ENCODE results near the gene INS.

The INS gene

GRCh38 chr11:2134022-2135010, 26.7 kb downstream of the INS start:
- no peaks in the 10 kb centered on the region for H3K36me3 ChIP-seq (ENCODE audit: control insufficient read depth, insufficient read depth, low read length)
- no peaks in the 10 kb centered on the region for H3K4me1 ChIP-seq (ENCODE audit: control insufficient read depth, insufficient read depth, low read length)
- no peak overlapping the region for H3K27ac ChIP-seq (ENCODE audit: low read depth, low read length)
- H3K4me3 ChIP-seq (ENCODE audit: low read length): no peak overlapping the region
- H3K9ac ChIP-seq (ENCODE audit: low read length): no peak overlapping the region
- peaks cover 19% of the 10 kb centered on the region for H3K27me3 ChIP-seq (ENCODE audit: control insufficient read depth, insufficient read depth, low read length)

- H3K27me3 ChIP-seq (ENCODE audit: control insufficient read depth, insufficient read depth, low read length): peaks cover 19% of the 10 kb centered on the region
Measured at GRCh38 chr11:2133241-2134021, 27.6 kb downstream of the INS start.

GRCh38 chr11:2132874-2133240, 28.2 kb downstream of the INS start:
- no peaks in the 10 kb centered on the region for H3K4me1 ChIP-seq (ENCODE audit: control insufficient read depth, insufficient read depth, low read length)
- H3K4me3 ChIP-seq (ENCODE audit: low read length): no peak overlapping the region
- H3K27ac ChIP-seq (ENCODE audit: low read depth, low read length): no peak overlapping the region
- peaks cover 19% of the 10 kb centered on the region for H3K27me3 ChIP-seq (ENCODE audit: control insufficient read depth, insufficient read depth, low read length)
- no peak overlapping the region for H3K9ac ChIP-seq (ENCODE audit: low read length)
- H3K36me3 ChIP-seq (ENCODE audit: control insufficient read depth, insufficient read depth, low read length): no peaks in the 10 kb centered on the region

More at GRCh38 chr11:2133241-2134021, 27.6 kb downstream of the INS start:
- Histone ChIP-seq H3K27ac (ENCODE audit: low read depth, low read length) (no peak overlapping the region), H3K4me3 (ENCODE audit: low read length) (no peak overlapping the region), H3K4me1 (ENCODE audit: control insufficient read depth, insufficient read depth, low read length) (no peaks in the 10 kb centered on the region), H3K9ac (ENCODE audit: low read length) (no peak overlapping the region), H3K36me3 (ENCODE audit: control insufficient read depth, insufficient read depth, low read length) (no peaks in the 10 kb centered on the region)

- Histone ChIP-seq H3K4me1 (ENCODE audit: control insufficient read depth, insufficient read depth, low read length) (no peaks in the 10 kb centered on the region), H3K27me3 (ENCODE audit: control insufficient read depth, insufficient read depth, low read length) (peaks cover 14% of the 10 kb centered on the region), H3K4me3 (ENCODE audit: low read length) (no peak overlapping the region), H3K36me3 (ENCODE audit: control insufficient read depth, insufficient read depth, low read length) (no peaks in the 10 kb centered on the region), H3K27ac (ENCODE audit: low read depth, low read length) (no peak overlapping the region), H3K9ac (ENCODE audit: low read length) (no peak overlapping the region)
Measured at GRCh38 chr11:2132246-2132645, 28.8 kb downstream of the INS start.

GRCh38 chr11:2131371-2132236, 29.4 kb downstream of the INS start:
- Histone ChIP-seq H3K4me3 (ENCODE audit: low read length) (no peak overlapping the region), H3K27me3 (ENCODE audit: control insufficient read depth, insufficient read depth, low read length) (peaks cover 14% of the 10 kb centered on the region), H3K4me1 (ENCODE audit: control insufficient read depth, insufficient read depth, low read length) (no peaks in the 10 kb centered on the region), H3K36me3 (ENCODE audit: control insufficient read depth, insufficient read depth, low read length) (no peaks in the 10 kb centered on the region), H3K9ac (ENCODE audit: low read length) (no peak overlapping the region), H3K27ac (ENCODE audit: low read depth, low read length) (no peak overlapping the region)

GRCh38 chr11:2130881-2131352, 30.1 kb downstream of the INS start:
- no peaks in the 10 kb centered on the region for H3K4me1 ChIP-seq (ENCODE audit: control insufficient read depth, insufficient read depth, low read length)
- no peak overlapping the region for H3K27ac ChIP-seq (ENCODE audit: low read depth, low read length)
- no peak overlapping the region for H3K4me3 ChIP-seq (ENCODE audit: low read length)
- peaks cover 14% of the 10 kb centered on the region for H3K27me3 ChIP-seq (ENCODE audit: control insufficient read depth, insufficient read depth, low read length)
- H3K9ac ChIP-seq (ENCODE audit: low read length): no peak overlapping the region
- H3K36me3 ChIP-seq (ENCODE audit: control insufficient read depth, insufficient read depth, low read length): no peaks in the 10 kb centered on the region

GRCh38 chr11:2129699-2130366, 31.2 kb downstream of the INS start:
- Histone ChIP-seq H3K9ac (ENCODE audit: low read length) (no peak overlapping the region), H3K27me3 (ENCODE audit: control insufficient read depth, insufficient read depth, low read length) (peaks cover 8% of the 10 kb centered on the region), H3K27ac (ENCODE audit: low read depth, low read length) (no peak overlapping the region), H3K4me1 (ENCODE audit: control insufficient read depth, insufficient read depth, low read length) (no peaks in the 10 kb centered on the region), H3K36me3 (ENCODE audit: control insufficient read depth, insufficient read depth, low read length) (no peaks in the 10 kb centered on the region), H3K4me3 (ENCODE audit: low read length) (no peak overlapping the region)

- Histone ChIP-seq H3K36me3 (ENCODE audit: control insufficient read depth, insufficient read depth, low read length) (no peaks in the 10 kb centered on the region), H3K27ac (ENCODE audit: low read depth, low read length) (no peak overlapping the region), H3K4me1 (ENCODE audit: control insufficient read depth, insufficient read depth, low read length) (no peaks in the 10 kb centered on the region), H3K27me3 (ENCODE audit: control insufficient read depth, insufficient read depth, low read length) (peaks cover 8% of the 10 kb centered on the region), H3K4me3 (ENCODE audit: low read length) (no peak overlapping the region), H3K9ac (ENCODE audit: low read length) (no peak overlapping the region)
Measured at GRCh38 chr11:2129308-2129698, 31.7 kb downstream of the INS start.

- Histone ChIP-seq H3K4me1 (ENCODE audit: control insufficient read depth, insufficient read depth, low read length) (no peaks in the 10 kb centered on the region), H3K4me3 (ENCODE audit: low read length) (no peak overlapping the region), H3K27me3 (ENCODE audit: control insufficient read depth, insufficient read depth, low read length) (peaks cover 3% of the 10 kb centered on the region), H3K36me3 (ENCODE audit: control insufficient read depth, insufficient read depth, low read length) (no peaks in the 10 kb centered on the region), H3K27ac (ENCODE audit: low read depth, low read length) (no peak overlapping the region), H3K9ac (ENCODE audit: low read length) (no peak overlapping the region)
Measured at GRCh38 chr11:2128511-2129307, 32.3 kb downstream of the INS start.

- no peaks in the 10 kb centered on the region for H3K4me1 ChIP-seq (ENCODE audit: control insufficient read depth, insufficient read depth, low read length)
- no peak overlapping the region for H3K4me3 ChIP-seq (ENCODE audit: low read length)
- no peak overlapping the region for H3K9ac ChIP-seq (ENCODE audit: low read length)
- no peaks in the 10 kb centered on the region for H3K36me3 ChIP-seq (ENCODE audit: control insufficient read depth, insufficient read depth, low read length)
- H3K27me3 ChIP-seq (ENCODE audit: control insufficient read depth, insufficient read depth, low read length): no peaks in the 10 kb centered on the region
- H3K27ac ChIP-seq (ENCODE audit: low read depth, low read length): no peak overlapping the region
Measured at GRCh38 chr11:2128130-2128510, 32.9 kb downstream of the INS start.

- Histone ChIP-seq H3K27ac (ENCODE audit: low read depth, low read length) (no peak overlapping the region), H3K36me3 (ENCODE audit: control insufficient read depth, insufficient read depth, low read length) (no peaks in the 10 kb centered on the region), H3K9ac (ENCODE audit: low read length) (no peak overlapping the region), H3K27me3 (ENCODE audit: control insufficient read depth, insufficient read depth, low read length) (no peaks in the 10 kb centered on the region), H3K4me1 (ENCODE audit: control insufficient read depth, insufficient read depth, low read length) (no peaks in the 10 kb centered on the region), H3K4me3 (ENCODE audit: low read length) (no peak overlapping the region)
Measured at GRCh38 chr11:2127482-2128129, 33.4 kb downstream of the INS start.
